A673 (cell line): Measurements from ENCODE around the gene STXBP4. TPM values are rescaled to one million over a fixed set of nuclear protein-coding genes. Genes with fewer than 3 reads are reported as not detected.

Experiments
- BruUV-seq: library from RNA; stranded (reverse); fragments of 400-500 nt; replicated peaks from 2 replicates; lab custom pipeline; 2021; lab: Mats Ljungman, UMichigan
- CTCF ChIA-PET: fragments of 300-600 bp; sonication (Branson Sonifier 250); formaldehyde crosslinking; loops from one replicate; lab custom pipeline; 2022; ENCODE audit warnings: antibody characterized with exemption; lab: Charles Lee
- POLR2A ChIA-PET: fragments of 300-600 bp; sonication (Branson Sonifier 250); formaldehyde crosslinking; loops from one replicate; lab custom pipeline; 2022; ENCODE audit warnings: antibody characterized with exemption; ENCODE audit not compliant: low non-redundant PET; lab: Charles Lee
- DNase-seq: peaks from one replicate; pipeline ENCODE4 v3.0.0-alpha.2; 2015; ENCODE audit warnings: low spot score
- H3K27ac ChIP-seq: fragments of 200-600 bp; sonication (generic); 2 replicates; pipeline ENCODE4 v1.5.1; 2016; ENCODE audit warnings: mixed run types, low read depth, mild to moderate bottlenecking, mixed read lengths, antibody characterized with exemption, low read length; ENCODE audit not compliant: poor library complexity, severe bottlenecking
- H3K27me3 ChIP-seq: fragments of 200-600 bp; sonication (generic); replicated peaks from 2 replicates; pipeline ENCODE4 v1.6.1; 2017; ENCODE audit warnings: mixed run types, low read depth, mild to moderate bottlenecking, mixed read lengths, antibody characterized with exemption, low read length; ENCODE audit not compliant: insufficient read depth, poor library complexity
- H3K36me3 ChIP-seq: fragments of 200-600 bp; sonication (generic); 2 replicates; pipeline ENCODE4 v1.6.1; 2016; ENCODE audit warnings: mixed run types, mild to moderate bottlenecking, mixed read lengths, antibody characterized with exemption, low read length; ENCODE audit not compliant: insufficient read depth, poor library complexity, severe bottlenecking
- H3K4me1 ChIP-seq: fragments of 200-600 bp; sonication (generic); 2 replicates; pipeline ENCODE4 v1.6.1; 2017; ENCODE audit warnings: mixed run types, mild to moderate bottlenecking, mixed read lengths, antibody characterized with exemption, low read length; ENCODE audit not compliant: insufficient read depth, poor library complexity, severe bottlenecking
- H3K4me3 ChIP-seq: fragments of 200-600 bp; sonication (generic); 2 replicates; pipeline ENCODE4 v1.5.1; 2016; ENCODE audit warnings: low read depth, mixed run types, mild to moderate bottlenecking, mixed read lengths, low read length; ENCODE audit not compliant: poor library complexity, severe bottlenecking
- H3K9me3 ChIP-seq: fragments of 200-600 bp; sonication (generic); 2 replicates; pipeline ENCODE4 v1.6.1; 2016; ENCODE audit warnings: mixed run types, low read depth, mild to moderate bottlenecking, mixed read lengths, antibody characterized with exemption, low read length; ENCODE audit not compliant: poor library complexity, severe bottlenecking
- EZH2 ChIP-seq: fragments of 200-600 bp; sonication (generic); IDR thresholded peaks from 2 replicates; pipeline ENCODE4 v1.6.1; 2017; ENCODE audit warnings: borderline replicate concordance, low read depth, mild to moderate bottlenecking, mixed read lengths, antibody characterized with exemption, low read length; ENCODE audit not compliant: poor library complexity, severe bottlenecking
- intact Hi-C: fragments of 100-400 bp; cut with micrococcal nuclease; formaldehyde crosslinking; loops from one replicate; pipeline ENCODE4 v1.10.0; 2022; ENCODE audit not compliant: unreplicated experiment
- total RNA-seq: library from RNA; stranded (reverse); gene quantifications from 2 replicates; pipeline ENCODE4 v1.2.3, GENCODE V29; 2021
- TF ChIP-seq, protein P1 (sequence below): fragments of 300-800, 200-600 bp; sonication (generic); conservative IDR thresholded peaks from 2 replicates; pipeline ENCODE4 v1.5.1; 2017; ENCODE audit warnings: low read depth, mild to moderate bottlenecking, antibody characterized with exemption, low read length, moderate library complexity, mixed read lengths

STXBP4 gene
- total RNA-seq, 1 experiment from 2014 or later = 24.2 TPM

DNA sequence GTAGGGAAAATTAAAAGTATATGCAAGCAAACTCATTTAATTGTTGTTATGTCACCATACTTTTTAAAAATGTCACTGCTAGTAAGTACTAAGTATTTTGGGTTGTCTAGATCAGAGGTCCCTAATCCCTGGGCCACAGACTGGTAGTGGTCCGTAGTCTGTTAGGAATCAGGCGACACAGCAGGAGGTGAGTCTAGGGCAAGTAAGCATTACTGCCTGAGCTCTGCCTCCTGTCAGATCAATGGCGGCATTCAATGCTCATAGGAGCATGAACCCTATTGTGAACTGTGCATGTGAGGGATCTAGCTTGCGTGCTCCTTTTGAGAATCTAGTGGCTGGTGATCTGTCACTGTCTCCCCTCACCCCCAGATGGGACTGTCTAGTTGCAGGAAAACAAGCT, 21.6 kb downstream of the STXBP4 start:
- Histone ChIP-seq H3K27me3 (no peaks in the 10 kb centered on the region), H3K4me1 (peaks cover 3% of the 10 kb centered on the region), H3K27ac (no peak overlapping the region), H3K36me3 (no peaks in the 10 kb centered on the region), H3K4me3 (no peak overlapping the region), H3K9me3 (no peaks in the 10 kb centered on the region)
- ChIA-PET POLR2A (no interaction called here), CTCF (no interaction called here)
- DNase-seq = no peak
- intact Hi-C loops = loop anchor here (5.0 kb wide), 1 partner anchor 522 kb away; the partner anchor contains the start of gene SMIM36
- TF ChIP-seq, protein P1, sequence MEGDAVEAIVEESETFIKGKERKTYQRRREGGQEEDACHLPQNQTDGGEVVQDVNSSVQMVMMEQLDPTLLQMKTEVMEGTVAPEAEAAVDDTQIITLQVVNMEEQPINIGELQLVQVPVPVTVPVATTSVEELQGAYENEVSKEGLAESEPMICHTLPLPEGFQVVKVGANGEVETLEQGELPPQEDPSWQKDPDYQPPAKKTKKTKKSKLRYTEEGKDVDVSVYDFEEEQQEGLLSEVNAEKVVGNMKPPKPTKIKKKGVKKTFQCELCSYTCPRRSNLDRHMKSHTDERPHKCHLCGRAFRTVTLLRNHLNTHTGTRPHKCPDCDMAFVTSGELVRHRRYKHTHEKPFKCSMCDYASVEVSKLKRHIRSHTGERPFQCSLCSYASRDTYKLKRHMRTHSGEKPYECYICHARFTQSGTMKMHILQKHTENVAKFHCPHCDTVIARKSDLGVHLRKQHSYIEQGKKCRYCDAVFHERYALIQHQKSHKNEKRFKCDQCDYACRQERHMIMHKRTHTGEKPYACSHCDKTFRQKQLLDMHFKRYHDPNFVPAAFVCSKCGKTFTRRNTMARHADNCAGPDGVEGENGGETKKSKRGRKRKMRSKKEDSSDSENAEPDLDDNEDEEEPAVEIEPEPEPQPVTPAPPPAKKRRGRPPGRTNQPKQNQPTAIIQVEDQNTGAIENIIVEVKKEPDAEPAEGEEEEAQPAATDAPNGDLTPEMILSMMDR = no peak
- TF ChIP-seq EZH2 = no peak
- no TSS peak for BruUV-seq

DNA sequence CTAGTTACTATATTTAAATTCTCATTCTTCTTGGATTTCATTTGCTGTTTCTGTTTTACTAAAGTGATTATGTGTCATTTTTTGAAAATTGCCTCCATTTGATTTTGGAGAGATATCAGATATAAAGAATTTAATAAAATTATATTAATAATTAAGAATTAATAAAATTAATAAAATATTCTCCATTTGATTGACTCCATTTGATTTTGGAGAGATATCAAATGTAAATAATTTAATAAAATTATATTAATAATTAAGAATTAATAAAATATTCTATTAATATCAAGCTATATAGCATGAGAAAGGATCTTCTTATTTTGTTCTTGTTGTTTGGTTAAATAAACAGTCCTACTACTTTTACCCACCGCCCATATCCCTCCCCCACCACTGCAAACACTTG, 23.0 kb downstream of the STXBP4 start:
- no peak for TF ChIP-seq EZH2
- TF ChIP-seq, protein P1 = no peak
- POLR2A ChIA-PET = no interaction called here

GRCh38 chr17:54992797-54993639, 24.5 kb downstream of the STXBP4 start:
- Histone ChIP-seq H3K36me3 (no peaks in the 10 kb centered on the region), H3K4me3 (no peak overlapping the region), H3K27me3 (no peaks in the 10 kb centered on the region), H3K27ac (no peak overlapping the region), H3K4me1 (no peaks in the 10 kb centered on the region), H3K9me3 (no peaks in the 10 kb centered on the region)
- BruUV-seq = no TSS peak
- DNase-seq = peak; percentile 74
- TF ChIP-seq, protein P1 = peak; percentile 80
- TF ChIP-seq EZH2 = no peak
- POLR2A ChIA-PET = interaction anchor here (0.6 to 0.7 kb wide), 2 partner anchors 10 to 331 kb away, joined by 3 to 6 read pairs; no protein-coding TSS in a partner anchor
- CTCF ChIA-PET = interaction anchor here (0.6 to 1.5 kb wide), 6 partner anchors 14 to 534 kb away, joined by 3 to 10 read pairs (median 5); no protein-coding TSS in a partner anchor
- intact Hi-C loops = loop anchor here (1.0 to 5.0 kb wide), 4 partner anchors 215 to 519 kb away; partner anchors contain the start of gene SMIM36

More for the DNA sequence above, 23.0 kb downstream of the STXBP4 start:
- H3K9me3 ChIP-seq = no peaks in the 10 kb centered on the region
- BruUV-seq = no TSS peak
- CTCF ChIA-PET = no interaction called here
- intact Hi-C loops = loop anchor here (5.0 kb wide), 1 partner anchor 521 kb away; the partner anchor contains the start of gene SMIM36
- H3K27me3 ChIP-seq = no peaks in the 10 kb centered on the region
- no peaks in the 10 kb centered on the region for H3K4me1 ChIP-seq
- no peaks in the 10 kb centered on the region for H3K36me3 ChIP-seq
- no peak overlapping the region for H3K4me3 ChIP-seq
- H3K27ac ChIP-seq = no peak overlapping the region
- no peak for DNase-seq
